Inflammatory macrophage treated with lipopolysaccharide for 4 hours (primary cell): Measurements from ENCODE around the gene CREB5.
A peak's percentile ranks its signal among the peaks of the same experiment; 100 is the strongest.

Experiments
- DNase-seq: peaks from one replicate; pipeline ENCODE4 v3.0.0-alpha.2; 2020

The CREB5 gene

DNA sequence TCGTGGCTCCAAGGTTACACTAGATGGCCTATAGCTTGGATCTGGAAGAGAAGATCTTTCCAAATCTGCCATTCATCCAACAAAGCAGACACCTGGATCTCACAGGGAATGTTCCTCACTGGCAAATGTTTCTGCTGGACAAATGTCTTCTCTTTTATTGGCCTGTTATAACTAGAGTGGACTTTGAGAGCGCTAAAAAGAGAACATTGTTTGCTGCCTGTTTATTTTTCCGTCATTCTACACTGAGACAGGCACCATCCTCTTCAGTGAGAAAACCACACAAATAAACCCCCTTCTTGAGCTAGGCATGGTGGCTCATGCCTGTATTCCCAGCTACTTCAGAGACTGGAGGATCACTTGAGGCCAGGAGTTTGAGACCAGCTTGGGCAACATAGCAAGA is 206.9 kb downstream of the CREB5 start:
- no peak for DNase-seq

DNA sequence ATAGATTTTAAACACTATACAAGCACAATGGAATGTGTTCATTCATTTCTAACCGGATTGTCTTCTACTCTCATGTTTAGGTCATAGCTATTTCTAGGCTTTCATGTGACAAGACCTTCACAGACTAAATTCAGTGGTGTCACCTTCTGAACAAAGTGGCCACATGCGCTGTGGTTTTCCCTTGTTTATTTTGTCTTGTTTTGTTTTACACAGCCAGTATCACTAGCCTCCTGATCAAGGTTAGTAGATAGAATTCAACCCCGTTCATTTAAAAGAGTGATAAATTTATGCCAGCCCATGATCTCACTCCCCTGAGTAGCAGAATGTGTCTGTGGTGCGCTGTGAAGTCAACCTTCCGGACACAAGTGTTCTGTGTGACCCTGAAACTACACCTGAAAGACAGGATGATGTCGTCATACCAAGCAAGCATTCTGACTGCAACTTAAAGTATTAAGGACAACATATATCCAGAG is 209.1 kb downstream of the CREB5 start:
- DNase-seq, result no peak

DNA sequence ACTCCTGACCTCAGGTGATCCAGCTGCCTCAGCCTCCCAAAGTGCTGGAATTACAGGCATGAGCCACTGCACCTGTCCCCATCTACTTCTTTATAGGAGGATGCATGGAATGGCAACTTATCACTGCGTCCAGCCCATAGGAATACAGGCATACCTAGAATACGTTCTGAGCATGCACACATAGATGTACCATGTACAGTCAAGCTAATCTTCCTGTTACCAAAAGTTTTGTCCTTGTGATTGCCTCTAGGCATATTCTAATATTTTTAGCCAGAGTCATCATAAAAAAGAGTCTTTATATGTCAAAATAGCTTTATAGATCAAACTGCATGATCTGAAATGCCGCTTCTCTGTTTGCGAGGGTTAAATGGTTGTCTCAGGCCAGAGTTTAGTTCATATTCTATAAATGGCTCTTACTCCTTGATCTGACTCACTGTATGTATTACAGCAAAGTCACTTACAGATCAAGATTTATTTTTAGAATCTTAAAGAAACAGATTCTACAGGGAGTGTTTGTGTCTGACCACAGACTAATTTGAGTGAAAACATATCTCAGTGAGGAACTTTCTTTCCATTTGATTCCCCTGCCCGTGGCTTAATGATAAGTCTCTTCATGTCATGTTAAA is 210.9 kb downstream of the CREB5 start:
- DNase-seq, result peak; percentile 74

DNA sequence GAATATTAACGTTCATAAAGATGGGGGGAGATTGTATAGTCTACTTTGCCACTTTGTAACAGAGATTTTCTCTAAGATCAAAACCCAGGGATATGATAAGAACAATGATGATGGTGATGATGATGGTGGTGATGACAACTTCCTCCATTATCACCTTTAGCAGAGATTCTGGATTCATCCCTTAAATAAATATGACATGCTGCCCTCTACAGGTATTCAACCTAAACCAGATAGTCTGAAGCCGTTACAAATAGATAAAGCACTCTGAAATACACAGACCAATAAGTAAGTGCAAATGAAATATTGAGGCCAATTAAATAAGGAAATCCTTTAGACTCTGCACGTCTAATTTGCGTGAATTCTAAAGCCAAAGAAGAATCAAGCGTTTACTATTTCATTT is 211.5 kb downstream of the CREB5 start:
- no peak for DNase-seq

DNA sequence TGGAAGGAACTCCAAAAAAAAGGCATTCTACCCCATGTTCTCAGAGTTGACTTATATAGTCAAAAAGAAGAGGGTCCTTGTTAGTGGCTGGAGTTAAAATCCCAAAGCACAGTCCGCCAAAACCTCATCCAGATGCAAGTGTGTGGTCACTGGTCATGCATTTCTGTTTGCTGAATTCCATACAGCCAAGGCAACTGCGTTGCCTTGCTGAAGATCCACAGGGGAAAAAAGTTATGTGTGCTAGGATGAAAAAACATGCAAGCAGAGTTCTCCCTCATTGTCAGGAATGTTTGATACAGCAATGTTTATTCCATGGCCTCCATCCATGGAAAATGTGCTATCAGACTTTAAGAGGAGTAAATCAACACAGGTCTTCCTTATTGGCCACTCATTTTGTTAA is 213.1 kb downstream of the CREB5 start:
- no peak for DNase-seq

DNA sequence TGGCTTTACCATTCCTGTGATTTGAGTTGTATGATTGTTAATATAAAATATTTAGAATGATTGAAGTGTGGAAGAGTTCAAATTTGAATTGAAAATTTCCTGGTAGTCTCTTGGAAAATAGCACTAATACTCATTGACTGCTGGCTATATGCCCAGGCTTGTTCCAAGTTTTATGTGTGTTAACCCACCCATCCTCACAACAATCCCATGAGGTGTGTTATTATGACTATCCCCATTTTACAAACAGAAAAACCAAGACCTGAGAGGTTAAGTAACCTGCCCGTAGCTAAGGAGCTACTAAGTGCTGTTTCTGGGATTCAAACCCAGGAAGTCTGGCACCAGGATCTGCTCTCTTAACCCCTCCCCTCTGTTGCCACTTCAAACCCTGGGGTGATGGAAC is 213.9 kb downstream of the CREB5 start:
- no peak for DNase-seq

DNA sequence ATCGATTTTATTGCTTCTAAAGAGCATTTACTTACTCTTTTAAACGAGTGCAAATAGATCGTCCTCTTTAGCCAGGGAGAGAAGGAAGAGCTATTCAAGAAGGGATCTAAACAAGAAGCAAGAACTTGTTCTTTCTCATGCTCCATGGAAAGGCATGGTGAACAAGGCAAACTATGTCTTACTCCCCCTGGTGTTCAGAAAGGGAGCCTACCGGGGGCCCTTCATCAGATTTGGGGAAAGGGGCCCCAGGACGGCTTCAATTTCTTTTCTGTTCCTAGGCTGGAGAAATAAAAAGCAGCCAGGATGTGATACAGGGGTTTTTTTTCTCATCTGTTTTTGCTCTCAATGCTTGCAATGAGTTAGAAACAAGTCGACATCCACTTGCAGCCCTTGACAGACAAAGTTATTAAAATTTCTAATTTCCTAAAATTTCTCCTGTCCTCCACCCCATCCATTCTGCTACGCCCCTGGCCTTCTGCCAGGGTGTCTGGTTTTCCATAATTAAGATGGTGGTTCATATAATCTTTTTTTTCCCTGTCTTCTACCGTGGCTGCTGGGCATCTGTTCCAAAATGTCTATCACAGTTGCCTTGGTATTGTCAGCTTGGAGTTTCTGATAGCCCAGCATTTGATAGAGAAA is 214.4 kb downstream of the CREB5 start:
- DNase-seq, result peak; percentile 64

DNA sequence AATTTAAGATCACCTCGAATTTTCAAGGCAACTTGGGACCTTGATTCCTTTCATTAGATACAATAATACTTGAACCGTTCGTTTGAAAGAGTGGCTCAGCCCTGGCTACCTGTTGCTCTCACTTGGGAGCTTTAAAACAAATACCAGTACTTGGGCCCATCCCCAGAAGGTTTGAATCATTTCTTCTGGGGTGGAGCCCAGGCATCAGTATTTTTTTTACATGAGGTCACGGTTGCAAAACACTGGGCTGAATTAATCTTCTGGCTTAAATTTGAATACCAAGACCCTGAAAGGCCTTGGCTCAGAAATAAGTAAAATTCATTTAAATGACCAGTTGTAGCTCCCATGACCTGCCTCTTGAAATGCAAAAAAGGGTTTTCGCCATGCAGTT is 214.9 kb downstream of the CREB5 start:
- no peak for DNase-seq

DNA sequence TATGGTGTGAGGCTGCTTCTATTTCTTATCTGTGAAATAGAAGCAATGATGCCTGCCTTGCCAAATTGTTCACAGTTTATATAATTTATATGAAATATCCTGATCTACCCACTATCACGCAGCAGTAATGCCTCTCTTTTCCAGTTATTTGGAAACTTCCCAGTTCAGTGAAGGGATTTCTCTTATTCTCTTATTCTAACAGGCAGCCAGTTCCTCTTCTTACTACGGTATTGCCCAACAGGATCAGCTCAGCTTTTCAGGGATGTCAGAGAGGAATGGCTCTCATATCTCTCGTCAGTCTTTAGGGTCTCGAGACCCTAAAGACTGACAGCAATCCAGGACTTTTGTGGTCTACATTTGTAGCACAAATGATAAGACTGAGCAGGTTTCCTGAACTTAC is 215.6 kb downstream of the CREB5 start:
- peak; percentile 63 for DNase-seq

DNA sequence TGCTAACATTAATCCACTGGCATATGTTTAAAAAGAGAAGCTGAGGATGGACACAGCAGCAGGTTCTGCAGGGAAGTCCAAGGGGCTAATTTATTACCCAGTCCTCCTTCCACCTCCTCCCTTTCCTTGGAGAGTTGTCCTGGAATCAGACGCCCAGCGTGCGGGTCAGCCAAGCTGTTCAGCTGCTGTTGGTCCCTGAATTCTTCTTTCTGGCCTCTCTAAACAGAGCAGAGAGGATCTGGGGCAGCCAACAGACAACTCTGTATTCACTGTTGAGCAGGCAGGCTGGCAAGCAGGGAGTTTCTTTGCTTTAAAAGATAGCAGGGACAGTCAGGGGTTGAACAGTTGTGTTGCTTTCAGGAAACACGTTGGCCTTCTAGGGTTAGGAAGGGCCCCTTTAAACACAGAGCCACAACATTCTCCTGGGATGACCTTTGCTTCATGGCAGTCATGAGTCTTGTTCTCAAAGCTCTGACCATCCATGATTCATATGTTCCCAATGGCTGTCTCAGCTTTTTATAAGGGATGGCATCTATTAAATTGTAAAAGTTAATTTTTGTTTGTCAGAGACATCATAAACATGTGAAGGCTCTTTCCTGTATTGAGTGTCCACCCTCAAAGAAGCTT is 217.0 kb downstream of the CREB5 start:
- DNase-seq, result no peak

DNA sequence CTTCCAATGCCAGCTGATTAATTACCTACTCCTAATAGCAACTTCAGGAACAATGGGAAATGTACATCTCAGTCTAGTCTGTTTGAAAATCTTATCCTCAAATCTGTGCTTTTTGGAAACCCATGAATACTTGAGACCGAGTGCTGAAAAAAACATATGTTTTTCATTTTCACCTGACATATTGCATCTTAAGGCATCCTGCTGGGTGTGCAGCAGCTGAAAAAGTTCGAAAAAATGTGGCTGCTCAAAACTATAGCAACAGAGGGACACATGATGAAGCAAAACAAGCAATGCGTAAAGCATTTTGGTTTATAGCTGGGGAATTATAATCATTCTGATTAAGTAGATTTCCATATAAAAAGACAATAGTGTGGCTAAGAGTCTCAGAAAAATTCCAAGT is 218.0 kb downstream of the CREB5 start:
- no peak for DNase-seq

DNA sequence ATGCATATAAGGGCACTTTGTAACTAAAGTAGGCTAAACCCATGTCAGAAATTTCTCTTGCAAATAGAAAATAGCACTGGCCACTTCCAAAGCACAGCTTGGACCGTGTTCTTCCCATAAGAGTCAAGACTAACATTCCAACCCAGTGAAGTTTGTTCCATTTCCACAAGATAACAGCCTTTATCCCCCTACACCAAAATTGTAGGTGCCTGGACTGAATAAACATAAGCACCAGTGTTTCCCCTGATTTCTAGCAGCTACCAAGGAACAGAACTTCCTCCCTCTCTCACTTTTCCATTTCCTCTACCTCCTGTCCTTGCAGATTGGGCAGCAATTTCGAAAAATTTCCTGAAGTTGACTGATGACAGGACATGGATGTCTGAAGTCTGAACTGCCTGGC is 219.7 kb downstream of the CREB5 start:
- DNase-seq, result no peak

DNA sequence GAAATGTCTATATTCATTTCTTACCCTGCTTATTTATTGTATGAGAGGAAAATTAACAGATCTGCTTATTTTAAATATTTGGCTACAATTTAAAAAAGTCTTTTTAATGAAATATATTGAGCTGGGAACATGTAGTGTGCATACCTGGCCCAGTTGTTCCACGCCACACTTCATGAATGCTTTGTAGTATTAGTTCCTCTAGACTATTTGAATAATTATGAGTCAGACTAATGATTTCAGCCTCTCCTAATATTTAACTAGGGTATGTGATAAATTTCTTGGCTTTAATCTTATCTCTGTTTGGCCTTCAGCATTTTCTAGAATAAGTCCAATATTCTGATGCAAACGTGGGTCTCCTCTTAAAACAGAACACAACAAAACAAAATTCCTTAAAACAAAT is 226.6 kb downstream of the CREB5 start:
- no peak for DNase-seq

DNA sequence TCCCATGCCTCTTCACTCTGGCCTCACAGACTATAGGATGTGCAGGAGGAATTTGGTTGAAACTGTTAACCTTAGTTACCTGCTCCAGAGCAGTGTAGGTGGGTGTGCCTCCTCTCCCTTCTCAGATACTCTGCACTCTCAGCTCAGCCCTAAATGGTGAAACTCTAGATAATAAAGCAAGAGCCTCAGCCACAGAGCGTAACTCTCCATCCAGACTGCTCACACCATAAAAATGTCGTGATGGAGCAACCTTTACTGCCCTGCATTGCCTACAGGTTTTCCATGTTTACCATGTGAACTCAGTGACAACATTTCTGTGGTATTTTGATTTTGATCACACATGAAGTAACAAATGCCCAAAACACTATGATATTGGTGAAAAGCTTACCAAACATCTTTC is 227.7 kb downstream of the CREB5 start:
- no peak for DNase-seq

DNA sequence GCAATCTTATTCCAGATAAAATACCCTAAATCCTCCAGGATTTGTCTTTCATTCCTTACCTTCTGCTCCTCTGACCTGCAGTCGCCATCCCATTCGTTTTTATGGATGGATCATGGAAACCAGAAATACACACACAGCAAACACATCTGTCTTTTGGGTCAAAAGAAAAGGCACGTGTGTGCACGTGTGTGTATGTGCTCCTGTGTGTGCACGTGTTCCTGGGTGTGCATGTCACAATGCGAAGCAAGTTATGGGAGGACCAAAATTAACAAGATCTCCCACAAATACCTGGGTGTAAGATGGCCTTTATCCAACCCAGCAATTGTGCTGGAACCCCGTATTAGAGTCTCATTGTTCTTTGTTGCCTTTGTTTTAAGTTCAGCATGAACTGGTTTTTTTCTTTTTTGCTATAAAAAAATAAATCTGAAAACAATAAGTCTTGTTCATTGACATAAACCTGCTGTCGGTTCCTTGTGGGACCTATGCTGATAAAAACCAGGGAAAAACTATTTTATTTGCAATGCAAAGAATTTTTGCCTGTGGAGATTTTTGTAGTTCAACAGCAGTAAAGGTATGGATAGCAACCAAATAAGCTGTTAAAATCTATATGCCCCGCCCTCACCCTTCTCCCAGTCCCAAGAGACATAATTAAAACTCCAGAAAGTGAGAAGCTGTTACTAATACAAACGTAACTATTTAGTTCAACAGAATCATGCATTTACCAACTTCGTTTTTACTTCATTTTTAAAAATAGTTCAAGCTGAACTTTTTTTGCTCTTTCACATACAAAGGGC is 229.6 kb downstream of the CREB5 start:
- DNase-seq, result no peak

DNA sequence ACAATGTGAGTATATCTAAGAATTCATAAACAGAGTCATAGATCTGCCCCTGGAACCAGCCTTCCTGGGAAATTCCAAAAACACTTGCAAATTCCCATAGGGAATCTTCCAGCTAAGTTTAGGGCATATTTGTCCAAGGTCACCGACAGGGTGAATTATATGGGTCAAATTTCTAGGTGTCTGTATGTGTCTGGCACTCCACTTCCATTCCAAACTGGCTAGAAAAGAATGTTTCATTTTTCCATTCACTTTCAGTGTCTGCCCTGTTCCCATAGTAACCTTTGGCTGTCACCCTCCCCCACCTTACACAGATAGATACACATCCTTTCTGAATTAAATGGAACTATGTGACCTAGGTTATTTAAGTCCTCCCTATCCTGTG is 230.9 kb downstream of the CREB5 start:
- DNase-seq, result no peak

DNA sequence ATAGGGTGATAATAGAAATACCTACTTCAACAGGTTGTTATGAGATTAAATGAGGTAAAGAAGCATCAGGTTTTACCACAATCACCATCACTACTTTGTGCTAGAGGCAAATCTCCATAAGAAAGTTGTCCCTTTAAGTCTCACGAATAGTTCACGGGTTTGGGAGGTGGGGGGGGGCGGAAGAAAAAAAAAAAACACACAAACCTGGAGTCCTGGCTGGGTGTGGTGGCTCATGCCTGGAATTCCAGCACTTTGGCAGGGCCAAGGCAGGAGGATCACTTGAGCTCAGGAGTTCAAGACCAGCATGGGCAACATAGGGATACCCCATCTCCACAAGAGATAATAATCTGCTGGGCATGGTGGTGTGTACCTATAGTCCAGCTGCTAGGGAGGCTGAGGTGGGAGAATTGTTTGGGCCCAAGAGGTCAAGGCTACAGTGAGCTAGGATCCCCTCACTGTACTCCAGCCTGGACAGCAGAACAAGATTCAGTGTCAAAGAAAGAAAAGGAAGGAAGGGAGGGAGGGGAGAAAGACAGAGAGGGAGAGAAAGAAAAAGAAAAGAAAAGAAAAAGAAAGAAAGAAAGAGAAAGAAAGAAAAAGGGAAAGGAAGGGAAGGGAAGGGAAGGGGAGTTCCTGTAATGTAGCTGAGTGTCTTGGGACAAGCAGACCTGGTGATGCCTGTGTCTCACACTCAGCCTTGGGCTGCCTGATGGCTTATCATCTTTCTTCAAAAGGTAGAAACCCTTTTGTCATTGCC is 231.4 kb downstream of the CREB5 start:
- DNase-seq, result no peak

DNA sequence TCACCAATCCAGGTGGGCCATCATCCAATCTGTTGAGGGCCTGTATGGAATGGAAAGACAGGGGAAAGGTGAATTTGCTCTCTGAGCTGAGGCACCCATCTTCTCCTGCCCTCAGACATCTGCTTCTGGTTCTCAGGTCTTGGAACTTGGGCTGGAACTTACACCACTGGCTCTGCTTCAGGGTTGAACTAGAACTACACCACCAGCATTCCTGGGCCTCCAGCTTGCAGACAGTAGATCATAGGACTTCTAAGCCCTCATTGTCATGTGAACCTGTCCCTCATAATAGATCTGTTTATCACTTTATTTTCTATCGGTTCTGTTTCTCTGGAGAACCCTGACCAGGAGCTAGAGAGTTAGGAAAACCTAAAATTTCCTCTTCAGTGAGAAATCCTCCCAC is 233.5 kb downstream of the CREB5 start:
- DNase-seq, result no peak

DNA sequence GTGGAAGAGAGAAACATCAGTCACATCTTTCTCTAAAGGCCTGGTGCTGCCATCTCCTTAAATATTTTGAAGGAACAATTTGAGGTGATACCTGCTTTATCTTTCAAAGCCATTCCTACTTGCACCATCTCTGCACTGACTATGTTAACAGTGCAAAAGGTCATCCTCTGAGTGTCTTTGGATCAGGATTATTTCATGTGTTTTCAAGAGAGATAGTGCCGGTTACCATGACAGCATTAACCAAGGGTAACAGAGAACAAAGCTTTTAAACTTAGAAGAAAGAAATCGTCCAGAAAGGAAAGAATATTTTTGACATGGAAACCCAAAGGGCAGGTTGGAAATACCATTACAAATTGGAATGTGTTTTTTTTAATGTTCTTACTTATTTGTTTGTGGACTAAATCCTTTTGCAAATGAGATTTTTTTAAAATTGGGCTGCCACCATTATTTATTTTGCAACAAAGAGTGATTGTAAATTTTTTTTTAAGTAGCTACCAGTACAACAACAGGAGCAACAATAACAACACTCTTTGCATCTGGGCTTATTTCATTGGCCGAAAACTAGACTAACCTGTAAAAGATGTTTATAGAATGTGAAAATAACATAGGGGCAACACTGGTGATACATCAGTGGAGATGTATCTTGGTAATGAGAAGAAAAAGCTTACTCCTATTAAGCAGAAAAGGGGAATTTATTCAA is 234.2 kb downstream of the CREB5 start:
- DNase-seq, result no peak

DNA sequence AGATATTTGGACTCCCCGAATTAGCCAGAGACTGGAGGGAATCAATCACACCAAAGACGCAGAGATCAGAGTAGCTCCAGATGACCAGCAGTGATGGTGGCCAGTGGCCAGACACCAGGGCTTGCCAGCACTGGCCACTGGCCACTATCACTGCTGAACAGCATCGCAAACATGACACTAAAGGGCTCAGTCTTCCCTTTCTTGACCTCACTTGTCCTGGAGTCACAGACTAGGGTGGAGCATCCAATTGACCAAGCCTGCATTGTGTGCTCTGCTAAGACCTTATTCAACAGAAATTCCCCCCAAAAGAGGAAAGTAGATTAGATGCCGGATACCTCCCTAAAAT is 234.7 kb downstream of the CREB5 start:
- DNase-seq, result no peak

DNA sequence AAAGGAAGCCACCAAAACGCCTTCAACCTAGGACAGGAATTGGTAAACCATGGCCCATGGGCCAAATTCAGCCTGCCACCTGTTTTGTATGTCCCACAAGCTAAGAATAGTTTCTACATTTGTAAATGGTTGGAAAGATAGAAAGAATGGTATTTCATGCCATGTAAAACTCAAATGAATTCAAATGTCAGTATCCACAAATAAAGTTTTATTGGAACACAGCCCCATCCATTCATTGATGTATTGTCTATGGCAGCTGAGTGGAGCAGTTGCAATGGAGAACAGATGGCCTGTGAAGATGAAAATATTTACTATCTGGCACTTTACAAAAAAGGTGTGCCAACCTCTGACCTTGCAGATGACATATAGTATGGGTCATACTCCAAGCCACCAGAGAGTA is 236.9 kb downstream of the CREB5 start:
- no peak for DNase-seq

DNA sequence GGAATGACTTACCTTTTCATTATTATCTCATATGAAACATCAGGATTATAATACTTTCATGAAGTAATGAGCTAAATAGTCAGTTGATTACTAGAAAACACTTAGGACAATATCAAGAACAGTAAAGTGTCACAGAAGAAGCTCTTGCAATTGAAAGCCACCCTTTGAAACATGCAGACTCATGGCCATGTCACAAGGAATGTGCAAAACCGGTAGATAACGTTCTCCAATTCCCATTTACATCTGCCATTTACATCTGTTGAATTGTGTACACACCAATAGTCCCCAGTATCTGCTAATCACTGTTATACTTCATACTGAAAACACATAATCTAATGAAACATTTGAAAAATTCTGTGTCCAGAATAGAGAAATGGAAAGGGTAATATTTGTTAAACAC is 237.5 kb downstream of the CREB5 start:
- no peak for DNase-seq

DNA sequence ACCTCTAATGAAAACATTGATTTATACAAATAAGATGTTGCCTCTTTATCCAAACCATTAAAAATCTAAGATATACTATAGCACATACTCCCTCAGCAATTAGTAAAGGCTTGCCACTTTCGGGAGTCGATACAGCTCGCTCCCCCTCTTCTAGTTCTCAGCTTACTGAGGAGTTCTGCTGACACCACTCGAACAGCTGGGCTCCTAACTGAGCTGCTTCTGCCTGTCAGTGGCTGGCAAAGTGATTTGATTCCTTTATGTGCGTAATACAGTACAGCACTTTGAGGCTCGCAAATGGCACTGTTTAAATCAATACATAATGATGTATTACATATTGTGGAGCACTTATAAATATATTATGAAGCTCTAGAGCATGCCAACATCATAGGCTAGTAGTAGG is 241.8 kb downstream of the CREB5 start:
- no peak for DNase-seq
